HepG2 (cell line): ENCODE results near the gene UBE2H. TPM values are rescaled to one million over a fixed set of nuclear protein-coding genes. Genes with fewer than 3 reads are reported as not detected.
A peak's percentile ranks its signal among the peaks of the same experiment; 100 is the strongest.

Experiments
- EZH2 ChIP-seq: conservative IDR thresholded peaks from 2 replicates; pipeline ENCODE4 v1.6.1; 2012; ENCODE audit warnings: mild to moderate bottlenecking, low read depth, low read length, moderate library complexity
- KDM5B ChIP-seq: sonication (generic); formaldehyde crosslinking; IDR thresholded peaks from 2 replicates; pipeline ENCODE4 v1.4.0; 2020; ENCODE audit warnings: missing genetic modification reagents, mild to moderate bottlenecking, borderline replicate concordance
- KLF15 ChIP-seq: sonication (generic); formaldehyde crosslinking; IDR thresholded peaks from 2 replicates; pipeline ENCODE4 v1.8.1; 2023; ENCODE audit warnings: borderline replicate concordance, mild to moderate bottlenecking, inconsistent platforms, missing genetic modification reagents, mixed read lengths
- MXD4 ChIP-seq: IDR thresholded peaks from 2 replicates; pipeline ENCODE4 v1.6.1; 2016; ENCODE audit warnings: mild to moderate bottlenecking, missing biosample characterization, missing genetic modification reagents
- NPAS2 ChIP-seq: sonication (generic); formaldehyde crosslinking; IDR thresholded peaks from 2 replicates; pipeline ENCODE4 v1.8.0; 2022; ENCODE audit warnings: mild to moderate bottlenecking, missing genetic modification reagents, borderline replicate concordance
- PAX8 ChIP-seq: sonication (generic); formaldehyde crosslinking; IDR thresholded peaks from 2 replicates; pipeline ENCODE4 v1.8.0; 2022; ENCODE audit warnings: mild to moderate bottlenecking, missing genetic modification reagents, borderline replicate concordance
- THYN1 ChIP-seq: sonication (generic); formaldehyde crosslinking; IDR thresholded peaks from 2 replicates; pipeline ENCODE4 v1.8.1; 2023; ENCODE audit warnings: low read depth, mild to moderate bottlenecking, moderate library complexity, missing genetic modification reagents, borderline replicate concordance
- ZFP37 ChIP-seq: sonication (generic); formaldehyde crosslinking; IDR thresholded peaks from 2 replicates; pipeline ENCODE4 v1.4.0; 2020; ENCODE audit warnings: missing genetic modification reagents, borderline replicate concordance
- ZNF138 ChIP-seq: sonication (generic); formaldehyde crosslinking; IDR thresholded peaks from 2 replicates; pipeline ENCODE4 v1.5.0; 2020; ENCODE audit warnings: mild to moderate bottlenecking, low read depth, missing genetic modification reagents
- ZNF431 ChIP-seq: sonication (generic); formaldehyde crosslinking; IDR thresholded peaks from 2 replicates; pipeline ENCODE4 v1.9.0; 2022; ENCODE audit warnings: missing genetic modification reagents, low read depth, mild to moderate bottlenecking, borderline replicate concordance
- ZNF674 ChIP-seq: sonication (generic); formaldehyde crosslinking; IDR thresholded peaks from 2 replicates; pipeline ENCODE4 v1.5.0; 2020; ENCODE audit warnings: low read depth, mild to moderate bottlenecking, missing genetic modification reagents
- ZNF883 ChIP-seq: sonication (generic); formaldehyde crosslinking; IDR thresholded peaks from 2 replicates; pipeline ENCODE4 v1.5.1; 2020; ENCODE audit warnings: mild to moderate bottlenecking, missing genetic modification reagents; ENCODE audit errors: not compliant biosample characterization
- polyA plus RNA-seq, 8 experiments: library from polyadenylated mRNA; depleted of rRNA in 3 of 8; stranded (reverse) in 7 of 8; unstranded in 1 of 8; fragments of >200 nt; fragmentation: Illumina TruSeq in 4 of 8; extraction: Trizol in 4 of 8; gene quantifications; 2 replicates each; pipeline versions ENCODE4 v1.2.1 to v1.2.3, GENCODE V29; 2011 to 2016; ENCODE audit warnings: low read depth in 4 of 8, missing spikeins in 1 of 8, mixed read lengths in 1 of 8; ENCODE audit not compliant: insufficient read depth in 1 of 8
- total RNA-seq, 5 experiments: library from RNA; depleted of rRNA; stranded (reverse); fragments of >200 nt; fragmentation: Illumina TruSeq; extraction: Trizol; gene quantifications; 2 replicates each; pipeline ENCODE4 v1.2.3, GENCODE V29; 2016; ENCODE audit warnings: low read depth in 1 of 5
- TF ChIP-seq, protein P1 (sequence below): IDR thresholded peaks from 2 replicates; pipeline ENCODE4 v1.6.1; 2012; ENCODE audit warnings: low read length, improper control_type of control experiment
- TF ChIP-seq, protein P2 (sequence below): sonication (generic); formaldehyde crosslinking; IDR thresholded peaks from 2 replicates; pipeline ENCODE4 v1.5.0; 2020; ENCODE audit warnings: mild to moderate bottlenecking, missing genetic modification reagents, borderline replicate concordance
- TF ChIP-seq, protein P3 (sequence below): sonication (generic); formaldehyde crosslinking; IDR thresholded peaks from 2 replicates; pipeline ENCODE4 v1.8.0; 2022; ENCODE audit warnings: low read depth, missing genetic modification reagents
- TF ChIP-seq, protein P4 (sequence below): sonication (generic); formaldehyde crosslinking; IDR thresholded peaks from 2 replicates; pipeline ENCODE4 v1.8.0; 2022; ENCODE audit warnings: mild to moderate bottlenecking, missing genetic modification reagents, moderate library complexity
- TF ChIP-seq, protein P5 (sequence below): sonication (generic); formaldehyde crosslinking; IDR thresholded peaks from 2 replicates; pipeline ENCODE4 v1.4.0; 2020; ENCODE audit warnings: missing genetic modification reagents, borderline replicate concordance

Gene UBE2H
- total and polyA plus RNA-seq, 2 of the 13 experiments (the other 11 are each of a cell fraction or from before 2014, with no cell fraction given): 15.5 to 40.1 TPM

DNA sequence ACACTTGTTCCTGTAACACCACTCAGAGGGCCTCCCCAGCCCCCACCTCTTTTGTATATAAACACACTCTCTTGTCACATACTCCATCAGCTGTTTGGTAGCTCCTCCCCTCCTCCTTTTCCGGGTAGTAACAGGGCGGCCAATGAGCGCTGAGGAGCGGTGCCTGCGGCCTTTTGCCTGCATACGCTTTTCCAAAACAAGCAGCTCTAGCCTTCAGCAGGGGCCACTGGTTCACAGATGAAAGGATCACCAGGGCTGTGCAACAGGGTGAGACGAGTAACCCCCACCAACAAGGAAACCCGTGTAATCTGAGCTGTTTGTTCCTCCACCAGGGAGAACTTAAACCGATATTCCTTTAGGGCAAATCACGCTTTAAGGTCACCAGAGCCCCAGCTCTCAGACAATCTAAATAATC, 3.9 kb downstream of the UBE2H start (continued):
- TF ChIP-seq MXD4 (CRISPR knock-in tag) (no peak), ZFP37 (0 out of 2 replicates have a peak, but pooled peaks have one; percentile 58), KLF15 (CRISPR knock-in tag) (no peak), THYN1 (CRISPR knock-in tag) (no peak), NPAS2 (CRISPR knock-in tag) (no peak), EZH2 (no peak), ZNF674 (CRISPR knock-in tag) (no peak), ZNF431 (CRISPR knock-in tag) (no peak; the same call in 1 of the 2 replicates), ZNF138 (CRISPR knock-in tag) (no peak; the same call in 1 of the 2 replicates), ZNF883 (CRISPR knock-in tag) (no peak), PAX8 (no peak), KDM5B (CRISPR knock-in tag) (peak; percentile 70; the same call in 1 of the 2 replicates)
- TF ChIP-seq, protein P1, sequence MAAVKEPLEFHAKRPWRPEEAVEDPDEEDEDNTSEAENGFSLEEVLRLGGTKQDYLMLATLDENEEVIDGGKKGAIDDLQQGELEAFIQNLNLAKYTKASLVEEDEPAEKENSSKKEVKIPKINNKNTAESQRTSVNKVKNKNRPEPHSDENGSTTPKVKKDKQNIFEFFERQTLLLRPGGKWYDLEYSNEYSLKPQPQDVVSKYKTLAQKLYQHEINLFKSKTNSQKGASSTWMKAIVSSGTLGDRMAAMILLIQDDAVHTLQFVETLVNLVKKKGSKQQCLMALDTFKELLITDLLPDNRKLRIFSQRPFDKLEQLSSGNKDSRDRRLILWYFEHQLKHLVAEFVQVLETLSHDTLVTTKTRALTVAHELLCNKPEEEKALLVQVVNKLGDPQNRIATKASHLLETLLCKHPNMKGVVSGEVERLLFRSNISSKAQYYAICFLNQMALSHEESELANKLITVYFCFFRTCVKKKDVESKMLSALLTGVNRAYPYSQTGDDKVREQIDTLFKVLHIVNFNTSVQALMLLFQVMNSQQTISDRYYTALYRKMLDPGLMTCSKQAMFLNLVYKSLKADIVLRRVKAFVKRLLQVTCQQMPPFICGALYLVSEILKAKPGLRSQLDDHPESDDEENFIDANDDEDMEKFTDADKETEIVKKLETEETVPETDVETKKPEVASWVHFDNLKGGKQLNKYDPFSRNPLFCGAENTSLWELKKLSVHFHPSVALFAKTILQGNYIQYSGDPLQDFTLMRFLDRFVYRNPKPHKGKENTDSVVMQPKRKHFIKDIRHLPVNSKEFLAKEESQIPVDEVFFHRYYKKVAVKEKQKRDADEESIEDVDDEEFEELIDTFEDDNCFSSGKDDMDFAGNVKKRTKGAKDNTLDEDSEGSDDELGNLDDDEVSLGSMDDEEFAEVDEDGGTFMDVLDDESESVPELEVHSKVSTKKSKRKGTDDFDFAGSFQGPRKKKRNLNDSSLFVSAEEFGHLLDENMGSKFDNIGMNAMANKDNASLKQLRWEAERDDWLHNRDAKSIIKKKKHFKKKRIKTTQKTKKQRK: no peak
- TF ChIP-seq, protein P2, sequence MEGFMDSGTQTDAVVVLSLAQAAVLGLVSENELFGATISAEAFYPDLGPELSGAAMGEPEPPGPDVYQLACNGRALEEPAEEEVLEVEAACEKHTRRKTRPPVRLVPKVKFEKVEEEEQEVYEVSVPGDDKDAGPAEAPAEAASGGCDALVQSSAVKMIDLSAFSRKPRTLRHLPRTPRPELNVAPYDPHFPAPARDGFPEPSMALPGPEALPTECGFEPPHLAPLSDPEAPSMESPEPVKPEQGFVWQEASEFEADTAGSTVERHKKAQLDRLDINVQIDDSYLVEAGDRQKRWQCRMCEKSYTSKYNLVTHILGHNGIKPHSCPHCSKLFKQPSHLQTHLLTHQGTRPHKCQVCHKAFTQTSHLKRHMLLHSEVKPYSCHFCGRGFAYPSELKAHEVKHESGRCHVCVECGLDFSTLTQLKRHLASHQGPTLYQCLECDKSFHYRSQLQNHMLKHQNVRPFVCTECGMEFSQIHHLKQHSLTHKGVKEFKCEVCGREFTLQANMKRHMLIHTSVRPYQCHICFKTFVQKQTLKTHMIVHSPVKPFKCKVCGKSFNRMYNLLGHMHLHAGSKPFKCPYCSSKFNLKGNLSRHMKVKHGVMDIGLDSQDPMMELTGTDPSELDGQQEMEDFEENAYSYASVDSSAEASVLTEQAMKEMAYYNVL (CRISPR knock-in tag): peak; percentile 68; the same call in 1 of the 2 replicates
- TF ChIP-seq, protein P3, sequence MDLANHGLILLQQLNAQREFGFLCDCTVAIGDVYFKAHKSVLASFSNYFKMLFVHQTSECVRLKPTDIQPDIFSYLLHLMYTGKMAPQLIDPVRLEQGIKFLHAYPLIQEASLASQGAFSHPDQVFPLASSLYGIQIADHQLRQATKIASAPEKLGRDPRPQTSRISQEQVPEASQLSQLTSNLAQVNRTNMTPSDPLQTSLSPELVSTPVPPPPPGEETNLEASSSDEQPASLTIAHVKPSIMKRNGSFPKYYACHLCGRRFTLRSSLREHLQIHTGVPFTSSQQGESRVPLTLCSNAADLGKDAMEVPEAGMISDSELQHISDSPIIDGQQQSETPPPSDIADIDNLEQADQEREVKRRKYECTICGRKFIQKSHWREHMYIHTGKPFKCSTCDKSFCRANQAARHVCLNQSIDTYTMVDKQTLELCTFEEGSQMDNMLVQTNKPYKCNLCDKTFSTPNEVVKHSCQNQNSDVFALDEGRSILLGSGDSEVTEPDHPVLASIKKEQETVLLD (CRISPR knock-in tag): no peak
- TF ChIP-seq, protein P4, sequence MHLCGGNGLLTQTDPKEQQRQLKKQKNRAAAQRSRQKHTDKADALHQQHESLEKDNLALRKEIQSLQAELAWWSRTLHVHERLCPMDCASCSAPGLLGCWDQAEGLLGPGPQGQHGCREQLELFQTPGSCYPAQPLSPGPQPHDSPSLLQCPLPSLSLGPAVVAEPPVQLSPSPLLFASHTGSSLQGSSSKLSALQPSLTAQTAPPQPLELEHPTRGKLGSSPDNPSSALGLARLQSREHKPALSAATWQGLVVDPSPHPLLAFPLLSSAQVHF (CRISPR knock-in tag): no peak
- TF ChIP-seq, protein P5, sequence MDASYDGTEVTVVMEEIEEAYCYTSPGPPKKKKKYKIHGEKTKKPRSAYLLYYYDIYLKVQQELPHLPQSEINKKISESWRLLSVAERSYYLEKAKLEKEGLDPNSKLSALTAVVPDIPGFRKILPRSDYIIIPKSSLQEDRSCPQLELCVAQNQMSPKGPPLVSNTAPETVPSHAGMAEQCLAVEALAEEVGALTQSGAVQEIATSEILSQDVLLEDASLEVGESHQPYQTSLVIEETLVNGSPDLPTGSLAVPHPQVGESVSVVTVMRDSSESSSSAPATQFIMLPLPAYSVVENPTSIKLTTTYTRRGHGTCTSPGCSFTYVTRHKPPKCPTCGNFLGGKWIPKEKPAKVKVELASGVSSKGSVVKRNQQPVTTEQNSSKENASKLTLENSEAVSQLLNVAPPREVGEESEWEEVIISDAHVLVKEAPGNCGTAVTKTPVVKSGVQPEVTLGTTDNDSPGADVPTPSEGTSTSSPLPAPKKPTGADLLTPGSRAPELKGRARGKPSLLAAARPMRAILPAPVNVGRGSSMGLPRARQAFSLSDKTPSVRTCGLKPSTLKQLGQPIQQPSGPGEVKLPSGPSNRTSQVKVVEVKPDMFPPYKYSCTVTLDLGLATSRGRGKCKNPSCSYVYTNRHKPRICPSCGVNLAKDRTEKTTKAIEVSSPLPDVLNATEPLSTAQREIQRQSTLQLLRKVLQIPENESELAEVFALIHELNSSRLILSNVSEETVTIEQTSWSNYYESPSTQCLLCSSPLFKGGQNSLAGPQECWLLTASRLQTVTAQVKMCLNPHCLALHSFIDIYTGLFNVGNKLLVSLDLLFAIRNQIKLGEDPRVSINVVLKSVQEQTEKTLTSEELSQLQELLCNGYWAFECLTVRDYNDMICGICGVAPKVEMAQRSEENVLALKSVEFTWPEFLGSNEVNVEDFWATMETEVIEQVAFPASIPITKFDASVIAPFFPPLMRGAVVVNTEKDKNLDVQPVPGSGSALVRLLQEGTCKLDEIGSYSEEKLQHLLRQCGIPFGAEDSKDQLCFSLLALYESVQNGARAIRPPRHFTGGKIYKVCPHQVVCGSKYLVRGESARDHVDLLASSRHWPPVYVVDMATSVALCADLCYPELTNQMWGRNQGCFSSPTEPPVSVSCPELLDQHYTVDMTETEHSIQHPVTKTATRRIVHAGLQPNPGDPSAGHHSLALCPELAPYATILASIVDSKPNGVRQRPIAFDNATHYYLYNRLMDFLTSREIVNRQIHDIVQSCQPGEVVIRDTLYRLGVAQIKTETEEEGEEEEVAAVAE (CRISPR knock-in tag): peak; percentile 38; the same call in 1 of the 2 replicates
